ENCODE measurements around the gene TSPAN31. TPM values are rescaled to one million over a fixed set of nuclear protein-coding genes. Genes with fewer than 3 reads are reported as not detected.
A peak's percentile ranks its signal among the peaks of the same experiment; 100 is the strongest.

TSPAN31 gene
- polyA plus RNA-seq, 2 of the 4 experiments (the other 2 are of a cell fraction) = 20.6 to 51.9 TPM

GRCh38 chr12:57744194-57744776 lies 554 bp upstream of the TSPAN31 start (continued):
- TF ChIP-seq HMGXB4 (CRISPR knock-in tag; IDR thresholded peaks at IDR 0.05; ENCODE audit: borderline replicate concordance) (no peak), HES2 (IDR thresholded peaks at IDR 0.05) (no peak), POLR2A (IDR thresholded peaks at IDR 0.05; ENCODE audit: low read length) (no peak; the same call in none of the 2 replicates), CEBPB (IDR thresholded peaks at IDR 0.05) (peak; percentile 63 to 81; a peak in 3 of 4 replicates), MAX (IDR thresholded peaks at IDR 0.05) (no peak), KDM5A (IDR thresholded peaks at IDR 0.05) (no peak), CHD2 (IDR thresholded peaks at IDR 0.05; ENCODE audit: low read length, partially characterized antibody) (peak; percentile 4), POLR2AphosphoS2 (conservative IDR thresholded peaks at IDR 0.05; ENCODE audit: low read length) (no peak), REST (IDR thresholded peaks at IDR 0.05) (no peak), CTCF (IDR thresholded peaks at IDR 0.05) (no peak), GATA3 (IDR thresholded peaks at IDR 0.05; ENCODE audit: borderline replicate concordance) (no peak), JUN (IDR thresholded peaks at IDR 0.05) (0 out of 5 replicates have a peak, but pooled peaks of 1 of the 2 experiments have one; percentile 10), BHLHE40 (IDR thresholded peaks at IDR 0.05; ENCODE audit: low read depth, low read length) (no peak), EHMT2 (IDR thresholded peaks at IDR 0.05; ENCODE audit: low read depth) (no peak), MYC (IDR thresholded peaks at IDR 0.05; ENCODE audit: borderline replicate concordance, low read length) (no peak)

- CTCF ChIA-PET = interaction anchor here (1.1 to 3.1 kb wide), 6 partner anchors 9 to 162 kb away, joined by 3 to 15 read pairs (median 10); partner anchors contain the start of gene TSFM
Measured at GRCh38 chr12:57745485-57745881, 644 bp downstream of the TSPAN31 start.

More at GRCh38 chr12:57745485-57745881, 644 bp downstream of the TSPAN31 start:
- H3K4me2 ChIP-seq = peak overlapping the region; percentile 79
- WGBS (ENCODE audit: missing lambda C conversion rate) = 82% methylated on average over 8 of the region's 8 CpGs
- TF ChIP-seq ESRRA (IDR thresholded peaks at IDR 0.05; ENCODE audit: borderline replicate concordance, low read length) (no peak), BCL3 (IDR thresholded peaks at IDR 0.05) (0 out of 3 replicates have a peak, but pooled peaks have one; percentile 45), FOSB (CRISPR knock-in tag; IDR thresholded peaks at IDR 0.05) (peak; percentile 47; the same call in 1 of the 2 replicates), HOXB13 (CRISPR knock-in tag; IDR thresholded peaks at IDR 0.05; ENCODE audit: low read depth) (no peak), HOXA7 (CRISPR knock-in tag; IDR thresholded peaks at IDR 0.05) (0 out of 2 replicates have a peak, but pooled peaks have one; percentile 46), POLR2A (IDR thresholded peaks at IDR 0.05; ENCODE audit: low read length) (0 out of 2 replicates have a peak, but pooled peaks have one; percentile 18)
- H3K4me1 ChIP-seq = peaks cover 13% of the 10 kb centered on the region; the same call in 2 of the 3 replicates
- peak overlapping the region; percentile 93 to 98 for H3K27ac ChIP-seq
- FAIRE-seq (no peak), ATAC-seq (peak; percentile 20 to 26; a peak in 4 of 6 replicates), DNase-seq (ENCODE audit: low read depth in 1 of 2, low spot score in 1 of 2) (no peak)
- H3K4me3 ChIP-seq = peak overlapping the region; percentile 70
- no peaks in the 10 kb centered on the region for H3K9me3 ChIP-seq
- POLR2A ChIA-PET = interaction anchor here (1.1 to 1.7 kb wide), 5 partner anchors 14 to 99 kb away, joined by 3 to 9 read pairs (median 6); partner anchors contain the start of genes EEF1AKMT3 and METTL1

Data from A549 (cell line).